ENCODE results near the gene ZBTB39. TPM values are rescaled to one million over a fixed set of nuclear protein-coding genes. Genes with fewer than 3 reads are reported as not detected.

ZBTB39 gene
- total RNA-seq, 1 experiment from 2014 or later = 4.7 TPM

DNA sequence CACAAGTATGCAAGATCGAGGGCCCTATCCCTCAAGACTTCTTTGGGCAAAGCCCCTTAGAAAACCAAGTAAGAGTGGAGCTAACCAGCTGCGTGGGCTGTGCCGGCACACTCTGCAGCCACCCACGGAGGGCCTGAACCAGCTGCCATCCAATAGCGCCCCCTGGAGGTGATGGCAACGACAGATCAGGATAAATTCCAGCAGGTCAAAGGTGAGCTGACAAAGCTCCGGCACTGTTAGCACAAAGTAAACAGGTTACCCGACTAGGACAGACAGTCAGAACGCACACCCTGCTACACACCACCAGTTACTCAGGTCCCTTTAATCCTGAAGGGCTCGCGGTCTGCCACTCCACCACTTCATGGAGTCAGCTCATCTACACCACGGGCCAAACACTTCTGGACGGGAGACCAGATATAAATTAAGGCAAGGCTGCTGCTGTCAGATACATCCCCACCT lies 4.9 kb downstream of the ZBTB39 start:
- H3K4me3 ChIP-seq = no peak overlapping the region
- DNase-seq (ENCODE audit: low read depth in 1 of 2, low spot score in 2 of 2) = peak; percentile 37 to 69
- peaks cover 62% of the 10 kb centered on the region for H3K36me3 ChIP-seq
- peaks cover 5% of the 10 kb centered on the region; the same call in 1 of the 2 replicates for H3K4me1 ChIP-seq (replicated peaks)
- 0 out of 2 replicates have a peak, but pooled peaks cover 5% of the 10 kb centered on the region for H3K9me3 ChIP-seq (replicated peaks)
- no peaks in the 10 kb centered on the region for H3K27me3 ChIP-seq (replicated peaks)
- H3K27ac ChIP-seq = no peak overlapping the region

GRCh38 chr12:57000393-57000792 lies 6.0 kb downstream of the ZBTB39 start:
- Histone ChIP-seq H3K36me3 (peaks cover 62% of the 10 kb centered on the region), H3K27me3 (replicated peaks) (no peaks in the 10 kb centered on the region)
- no peak for DNase-seq (ENCODE audit: low read depth in 1 of 2, low spot score in 2 of 2)

GRCh38 chr12:56999456-56999855 lies 6.9 kb downstream of the ZBTB39 start:
- DNase-seq (ENCODE audit: low read depth in 1 of 2, low spot score in 2 of 2) = no peak
- peaks cover 58% of the 10 kb centered on the region for H3K36me3 ChIP-seq
- H3K4me3 ChIP-seq = no peak overlapping the region
- H3K27ac ChIP-seq = no peak overlapping the region
- no peaks in the 10 kb centered on the region for H3K27me3 ChIP-seq (replicated peaks)
- H3K9me3 ChIP-seq (replicated peaks) = 0 out of 2 replicates have a peak, but pooled peaks cover 5% of the 10 kb centered on the region
- no peaks in the 10 kb centered on the region; the same call in 1 of the 2 replicates for H3K4me1 ChIP-seq (replicated peaks)

More at GRCh38 chr12:57000393-57000792, 6.0 kb downstream of the ZBTB39 start:
- Histone ChIP-seq H3K4me1 (replicated peaks) (peaks cover 3% of the 10 kb centered on the region; the same call in 1 of the 2 replicates), H3K4me3 (no peak overlapping the region), H3K27ac (no peak overlapping the region), H3K9me3 (replicated peaks) (0 out of 2 replicates have a peak, but pooled peaks cover 5% of the 10 kb centered on the region)

DNA sequence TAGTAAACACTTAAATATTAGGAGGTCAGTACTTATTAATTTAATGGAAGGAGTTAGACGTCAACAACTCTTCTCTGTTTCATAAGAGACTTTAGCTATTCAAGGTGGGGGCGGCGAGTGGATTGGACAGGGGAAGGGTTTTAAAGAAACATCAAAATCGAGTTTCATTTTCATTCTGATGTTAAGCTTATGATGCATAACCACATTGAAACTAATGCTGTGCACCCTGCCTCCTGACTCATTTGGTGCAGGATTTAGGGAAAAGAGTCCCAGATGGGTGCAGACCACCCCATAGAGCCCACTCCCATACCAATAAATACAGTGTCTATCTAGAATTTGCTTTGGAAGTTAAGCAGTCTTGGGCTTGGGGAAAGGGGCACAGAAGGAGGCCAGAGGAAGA lies 7.4 kb downstream of the ZBTB39 start:
- Histone ChIP-seq H3K9me3 (replicated peaks) (0 out of 2 replicates have a peak, but pooled peaks cover 5% of the 10 kb centered on the region), H3K36me3 (peaks cover 54% of the 10 kb centered on the region), H3K4me3 (no peak overlapping the region), H3K27me3 (replicated peaks) (no peaks in the 10 kb centered on the region), H3K27ac (no peak overlapping the region), H3K4me1 (replicated peaks) (no peaks in the 10 kb centered on the region; the same call in 1 of the 2 replicates)
- DNase-seq (ENCODE audit: low read depth in 1 of 2, low spot score in 2 of 2) = no peak

DNA sequence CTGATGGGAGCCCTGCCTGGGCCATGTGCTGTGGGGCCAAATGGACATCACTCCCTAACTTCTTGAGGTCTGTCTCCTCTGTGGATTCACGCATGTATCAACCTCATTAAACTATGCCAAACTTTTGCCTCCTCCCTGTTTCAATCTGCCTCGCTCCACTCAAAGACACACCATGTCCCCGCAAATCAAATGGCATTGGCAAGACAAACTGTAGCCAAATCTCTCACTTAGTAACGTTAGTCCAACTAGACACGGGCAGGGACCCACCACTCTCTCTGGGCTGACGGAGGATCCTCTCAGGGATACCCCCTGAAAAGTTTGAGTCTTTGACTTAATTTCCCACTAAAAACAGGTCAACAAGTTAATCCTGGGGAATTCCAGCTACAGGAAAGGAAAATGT lies 8.0 kb downstream of the ZBTB39 start:
- Histone ChIP-seq H3K27ac (no peak overlapping the region), H3K4me3 (no peak overlapping the region), H3K36me3 (peaks cover 47% of the 10 kb centered on the region), H3K27me3 (replicated peaks) (no peaks in the 10 kb centered on the region), H3K4me1 (replicated peaks) (no peaks in the 10 kb centered on the region; the same call in 1 of the 2 replicates), H3K9me3 (replicated peaks) (0 out of 2 replicates have a peak, but pooled peaks cover 5% of the 10 kb centered on the region)
- no peak for DNase-seq (ENCODE audit: low read depth in 1 of 2, low spot score in 2 of 2)

DNA sequence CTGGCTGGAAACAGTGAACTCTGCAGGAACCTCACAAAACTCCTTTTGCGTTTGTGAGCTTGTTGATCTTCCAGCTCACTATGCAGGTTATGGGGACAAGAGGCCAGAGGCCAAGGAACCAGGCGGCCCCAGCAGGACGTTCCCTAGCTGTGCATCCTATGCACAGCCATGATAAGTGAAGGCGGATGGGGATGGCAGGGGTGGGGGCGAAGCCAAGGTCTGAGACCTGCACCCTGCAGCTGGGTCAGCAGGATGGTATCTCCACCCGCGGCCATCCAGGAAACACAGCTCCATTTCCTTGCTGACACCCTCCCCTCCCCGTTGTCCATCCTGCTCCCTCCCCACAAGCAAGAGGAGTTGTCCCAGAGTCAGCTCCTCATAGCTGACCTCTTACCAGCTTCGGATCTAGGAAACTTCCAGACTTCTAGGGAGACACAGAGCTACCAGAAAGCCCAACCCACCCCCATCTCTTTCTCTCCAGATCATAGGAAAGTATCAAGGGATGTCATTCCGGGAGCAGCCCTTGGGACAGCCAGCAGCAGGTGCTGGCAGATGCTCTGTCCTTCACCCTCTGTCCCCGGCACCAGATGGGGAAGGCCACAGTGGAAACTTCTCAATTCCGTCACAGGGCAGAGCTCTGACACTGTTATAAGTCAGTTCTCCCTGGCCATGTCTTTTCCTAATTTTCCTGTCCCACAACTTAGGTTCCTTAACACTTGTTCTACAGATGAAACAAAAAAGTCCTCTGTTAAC lies 9.4 kb downstream of the ZBTB39 start:
- Histone ChIP-seq H3K4me3 (no peak overlapping the region), H3K9me3 (replicated peaks) (0 out of 2 replicates have a peak, but pooled peaks cover 5% of the 10 kb centered on the region), H3K27ac (no peak overlapping the region), H3K4me1 (replicated peaks) (no peaks in the 10 kb centered on the region; the same call in 1 of the 2 replicates), H3K27me3 (replicated peaks) (no peaks in the 10 kb centered on the region), H3K36me3 (peaks cover 33% of the 10 kb centered on the region)
- DNase-seq (ENCODE audit: low read depth in 1 of 2, low spot score in 2 of 2) = peak in 1 of 2 experiments; percentile 32

- peak in 1 of 2 experiments; percentile 36 for DNase-seq (ENCODE audit: low read depth in 1 of 2, low spot score in 2 of 2)
- no peak overlapping the region for H3K27ac ChIP-seq
- H3K36me3 ChIP-seq = peaks cover 24% of the 10 kb centered on the region
- no peaks in the 10 kb centered on the region for H3K27me3 ChIP-seq (replicated peaks)
- H3K9me3 ChIP-seq (replicated peaks) = 0 out of 2 replicates have a peak, but pooled peaks cover 5% of the 10 kb centered on the region
- peaks cover 2% of the 10 kb centered on the region for H3K4me1 ChIP-seq (replicated peaks)
- H3K4me3 ChIP-seq = no peak overlapping the region
Measured at GRCh38 chr12:56995930-56996496, 10.3 kb downstream of the ZBTB39 start.

DNA sequence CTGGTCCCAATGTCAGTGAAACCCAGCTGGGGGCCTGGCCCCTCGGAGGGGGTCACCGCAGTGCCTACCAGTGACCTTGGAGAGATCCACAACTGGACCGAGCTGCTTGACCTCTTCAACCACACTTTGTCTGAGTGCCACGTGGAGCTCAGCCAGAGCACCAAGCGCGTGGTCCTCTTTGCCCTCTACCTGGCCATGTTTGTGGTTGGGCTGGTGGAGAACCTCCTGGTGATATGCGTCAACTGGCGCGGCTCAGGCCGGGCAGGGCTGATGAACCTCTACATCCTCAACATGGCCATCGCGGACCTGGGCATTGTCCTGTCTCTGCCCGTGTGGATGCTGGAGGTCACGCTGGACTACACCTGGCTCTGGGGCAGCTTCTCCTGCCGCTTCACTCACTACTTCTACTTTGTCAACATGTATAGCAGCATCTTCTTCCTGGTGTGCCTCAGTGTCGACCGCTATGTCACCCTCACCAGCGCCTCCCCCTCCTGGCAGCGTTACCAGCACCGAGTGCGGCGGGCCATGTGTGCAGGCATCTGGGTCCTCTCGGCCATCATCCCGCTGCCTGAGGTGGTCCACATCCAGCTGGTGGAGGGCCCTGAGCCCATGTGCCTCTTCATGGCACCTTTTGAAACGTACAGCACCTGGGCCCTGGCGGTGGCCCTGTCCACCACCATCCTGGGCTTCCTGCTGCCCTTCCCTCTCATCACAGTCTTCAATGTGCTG lies 11.0 kb downstream of the ZBTB39 start:
- Histone ChIP-seq H3K27ac (no peak overlapping the region), H3K4me1 (replicated peaks) (peaks cover 8% of the 10 kb centered on the region), H3K4me3 (no peak overlapping the region), H3K36me3 (peaks cover 17% of the 10 kb centered on the region), H3K27me3 (replicated peaks) (no peaks in the 10 kb centered on the region), H3K9me3 (replicated peaks) (0 out of 2 replicates have a peak, but pooled peaks cover 2% of the 10 kb centered on the region)
- DNase-seq (ENCODE audit: low read depth in 1 of 2, low spot score in 2 of 2) = peak in 1 of 2 experiments; percentile 28

DNA sequence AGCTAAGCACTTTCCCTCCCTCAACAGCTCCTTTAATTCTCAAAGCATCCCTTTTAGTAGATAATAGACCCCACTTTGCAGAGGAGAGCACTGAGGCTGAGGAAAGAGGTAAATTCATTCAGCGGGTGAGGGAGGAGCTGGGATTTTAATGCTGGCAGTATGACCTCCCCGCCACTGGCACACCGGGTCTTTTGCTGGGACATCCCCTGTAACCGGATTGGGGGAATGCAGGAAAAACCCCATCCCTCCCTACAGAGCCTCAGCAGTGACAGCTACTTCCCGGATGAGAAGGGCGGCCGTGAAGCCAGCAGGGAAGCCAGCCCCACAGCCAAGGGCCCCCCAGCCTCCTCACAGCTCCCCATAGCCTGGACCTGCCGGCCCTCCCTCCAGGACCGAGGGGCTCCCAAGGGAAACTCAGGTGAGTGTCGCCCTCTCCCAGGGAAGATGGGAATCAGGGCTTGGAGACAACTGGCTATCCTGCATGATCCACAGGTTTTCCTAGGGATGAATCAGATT lies 12.1 kb downstream of the ZBTB39 start:
- Histone ChIP-seq H3K27ac (no peak overlapping the region), H3K27me3 (replicated peaks) (no peaks in the 10 kb centered on the region), H3K4me1 (replicated peaks) (peaks cover 15% of the 10 kb centered on the region), H3K4me3 (no peak overlapping the region), H3K9me3 (replicated peaks) (no peaks in the 10 kb centered on the region), H3K36me3 (peaks cover 7% of the 10 kb centered on the region; the same call in 1 of the 2 replicates)
- peak in 1 of 2 experiments; percentile 31 for DNase-seq (ENCODE audit: low read depth in 1 of 2, low spot score in 2 of 2)

DNA sequence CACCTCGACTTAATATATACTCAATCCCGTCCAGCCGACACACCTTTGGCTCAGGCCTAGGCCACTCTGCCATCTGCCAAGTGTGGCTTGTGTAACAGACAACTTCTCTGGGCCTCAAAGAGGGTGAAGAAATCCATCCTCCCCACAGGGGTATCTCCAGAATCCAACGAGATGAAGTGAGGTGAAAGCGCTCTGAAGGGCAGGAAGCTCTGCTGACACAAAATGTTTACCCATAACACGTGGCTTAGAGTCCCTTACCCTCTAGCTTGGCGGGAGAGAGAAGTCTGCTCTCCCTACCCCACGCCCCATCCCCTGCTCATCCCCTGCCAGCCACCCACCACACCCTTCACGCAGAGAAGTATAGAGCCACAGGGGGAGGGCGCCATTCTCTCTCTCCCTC lies 13.0 kb downstream of the ZBTB39 start:
- Histone ChIP-seq H3K4me3 (no peak overlapping the region), H3K27me3 (replicated peaks) (no peaks in the 10 kb centered on the region), H3K4me1 (replicated peaks) (peaks cover 25% of the 10 kb centered on the region), H3K36me3 (0 out of 2 replicates have a peak, but pooled peaks cover 4% of the 10 kb centered on the region), H3K27ac (no peak overlapping the region), H3K9me3 (replicated peaks) (no peaks in the 10 kb centered on the region)
- DNase-seq (ENCODE audit: low read depth in 1 of 2, low spot score in 2 of 2) = peak in 1 of 2 experiments; percentile 28

- peaks cover 32% of the 10 kb centered on the region for H3K4me1 ChIP-seq (replicated peaks)
- no peaks in the 10 kb centered on the region for H3K9me3 ChIP-seq (replicated peaks)
- H3K27me3 ChIP-seq (replicated peaks) = no peaks in the 10 kb centered on the region
- H3K36me3 ChIP-seq = no peaks in the 10 kb centered on the region
- peak in 1 of 2 experiments; percentile 31 for DNase-seq (ENCODE audit: low read depth in 1 of 2, low spot score in 2 of 2)
- no peak overlapping the region for H3K27ac ChIP-seq
- H3K4me3 ChIP-seq = no peak overlapping the region
Measured at GRCh38 chr12:56991319-56992246, 14.8 kb downstream of the ZBTB39 start.

- Histone ChIP-seq H3K27me3 (replicated peaks) (no peaks in the 10 kb centered on the region), H3K27ac (no peak overlapping the region), H3K4me1 (replicated peaks) (peaks cover 32% of the 10 kb centered on the region), H3K9me3 (replicated peaks) (no peaks in the 10 kb centered on the region; the same call in 1 of the 2 replicates), H3K36me3 (no peaks in the 10 kb centered on the region), H3K4me3 (no peak overlapping the region)
- peak in 1 of 2 experiments; percentile 13 for DNase-seq (ENCODE audit: low read depth in 1 of 2, low spot score in 2 of 2)
Measured at GRCh38 chr12:56990648-56991318, 15.6 kb downstream of the ZBTB39 start.

Data from SJSA1 (cell line).